ENCODE data around the gene PPFIA1. TPM values are rescaled to one million over a fixed set of nuclear protein-coding genes. Genes with fewer than 3 reads are reported as not detected.

PPFIA1 gene
- total and polyA plus RNA-seq, 2 of the 13 experiments (the other 11 are each of a cell fraction or from before 2014, with no cell fraction given): 29.9 to 45.2 TPM

DNA sequence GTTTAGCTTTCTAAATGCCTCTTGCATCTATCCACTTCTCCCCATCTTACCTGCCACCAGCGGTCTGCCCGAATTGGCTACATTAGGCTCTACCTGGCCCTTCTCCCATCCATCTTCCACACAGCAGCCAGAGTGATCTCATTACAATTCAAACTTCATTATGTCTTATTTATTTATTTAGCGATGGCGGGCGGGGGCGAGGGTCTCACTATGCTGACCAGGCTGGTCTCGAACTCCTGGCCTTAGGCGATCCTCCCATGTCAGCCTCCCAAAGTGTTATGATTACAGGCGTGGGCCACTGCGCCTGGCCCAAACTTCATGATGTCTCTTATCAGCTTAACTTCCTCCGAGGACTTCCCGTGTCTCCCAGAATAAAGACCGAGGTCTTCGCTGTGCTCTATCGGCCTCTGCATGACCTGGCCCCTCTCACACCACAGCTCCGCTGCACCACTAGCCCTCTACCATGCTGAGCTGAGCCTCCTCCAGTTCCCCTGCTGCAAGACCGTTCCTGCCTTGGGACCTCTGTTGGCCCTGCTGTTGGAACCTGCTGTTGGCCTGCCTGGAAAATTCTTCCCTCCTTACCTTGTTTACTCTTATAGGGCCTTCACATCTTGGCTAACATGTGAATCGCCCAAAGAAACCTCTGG lies 127.0 kb downstream of the PPFIA1 start (continued):
- no peak for TF ChIP-seq ZNF782 (CRISPR knock-in tag; IDR thresholded peaks at IDR 0.05; ENCODE audit: borderline replicate concordance)
- TF ChIP-seq, protein P1, sequence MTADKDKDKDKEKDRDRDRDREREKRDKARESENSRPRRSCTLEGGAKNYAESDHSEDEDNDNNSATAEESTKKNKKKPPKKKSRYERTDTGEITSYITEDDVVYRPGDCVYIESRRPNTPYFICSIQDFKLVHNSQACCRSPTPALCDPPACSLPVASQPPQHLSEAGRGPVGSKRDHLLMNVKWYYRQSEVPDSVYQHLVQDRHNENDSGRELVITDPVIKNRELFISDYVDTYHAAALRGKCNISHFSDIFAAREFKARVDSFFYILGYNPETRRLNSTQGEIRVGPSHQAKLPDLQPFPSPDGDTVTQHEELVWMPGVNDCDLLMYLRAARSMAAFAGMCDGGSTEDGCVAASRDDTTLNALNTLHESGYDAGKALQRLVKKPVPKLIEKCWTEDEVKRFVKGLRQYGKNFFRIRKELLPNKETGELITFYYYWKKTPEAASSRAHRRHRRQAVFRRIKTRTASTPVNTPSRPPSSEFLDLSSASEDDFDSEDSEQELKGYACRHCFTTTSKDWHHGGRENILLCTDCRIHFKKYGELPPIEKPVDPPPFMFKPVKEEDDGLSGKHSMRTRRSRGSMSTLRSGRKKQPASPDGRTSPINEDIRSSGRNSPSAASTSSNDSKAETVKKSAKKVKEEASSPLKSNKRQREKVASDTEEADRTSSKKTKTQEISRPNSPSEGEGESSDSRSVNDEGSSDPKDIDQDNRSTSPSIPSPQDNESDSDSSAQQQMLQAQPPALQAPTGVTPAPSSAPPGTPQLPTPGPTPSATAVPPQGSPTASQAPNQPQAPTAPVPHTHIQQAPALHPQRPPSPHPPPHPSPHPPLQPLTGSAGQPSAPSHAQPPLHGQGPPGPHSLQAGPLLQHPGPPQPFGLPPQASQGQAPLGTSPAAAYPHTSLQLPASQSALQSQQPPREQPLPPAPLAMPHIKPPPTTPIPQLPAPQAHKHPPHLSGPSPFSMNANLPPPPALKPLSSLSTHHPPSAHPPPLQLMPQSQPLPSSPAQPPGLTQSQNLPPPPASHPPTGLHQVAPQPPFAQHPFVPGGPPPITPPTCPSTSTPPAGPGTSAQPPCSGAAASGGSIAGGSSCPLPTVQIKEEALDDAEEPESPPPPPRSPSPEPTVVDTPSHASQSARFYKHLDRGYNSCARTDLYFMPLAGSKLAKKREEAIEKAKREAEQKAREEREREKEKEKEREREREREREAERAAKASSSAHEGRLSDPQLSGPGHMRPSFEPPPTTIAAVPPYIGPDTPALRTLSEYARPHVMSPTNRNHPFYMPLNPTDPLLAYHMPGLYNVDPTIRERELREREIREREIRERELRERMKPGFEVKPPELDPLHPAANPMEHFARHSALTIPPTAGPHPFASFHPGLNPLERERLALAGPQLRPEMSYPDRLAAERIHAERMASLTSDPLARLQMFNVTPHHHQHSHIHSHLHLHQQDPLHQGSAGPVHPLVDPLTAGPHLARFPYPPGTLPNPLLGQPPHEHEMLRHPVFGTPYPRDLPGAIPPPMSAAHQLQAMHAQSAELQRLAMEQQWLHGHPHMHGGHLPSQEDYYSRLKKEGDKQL (CRISPR knock-in tag; IDR thresholded peaks at IDR 0.05; ENCODE audit: low read depth): no peak
- TF ChIP-seq, protein P2, sequence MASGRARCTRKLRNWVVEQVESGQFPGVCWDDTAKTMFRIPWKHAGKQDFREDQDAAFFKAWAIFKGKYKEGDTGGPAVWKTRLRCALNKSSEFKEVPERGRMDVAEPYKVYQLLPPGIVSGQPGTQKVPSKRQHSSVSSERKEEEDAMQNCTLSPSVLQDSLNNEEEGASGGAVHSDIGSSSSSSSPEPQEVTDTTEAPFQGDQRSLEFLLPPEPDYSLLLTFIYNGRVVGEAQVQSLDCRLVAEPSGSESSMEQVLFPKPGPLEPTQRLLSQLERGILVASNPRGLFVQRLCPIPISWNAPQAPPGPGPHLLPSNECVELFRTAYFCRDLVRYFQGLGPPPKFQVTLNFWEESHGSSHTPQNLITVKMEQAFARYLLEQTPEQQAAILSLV (CRISPR knock-in tag; IDR thresholded peaks at IDR 0.05; ENCODE audit: borderline replicate concordance): peak; percentile 2; the same call in 1 of the 2 replicates
- TF ChIP-seq, protein P3, sequence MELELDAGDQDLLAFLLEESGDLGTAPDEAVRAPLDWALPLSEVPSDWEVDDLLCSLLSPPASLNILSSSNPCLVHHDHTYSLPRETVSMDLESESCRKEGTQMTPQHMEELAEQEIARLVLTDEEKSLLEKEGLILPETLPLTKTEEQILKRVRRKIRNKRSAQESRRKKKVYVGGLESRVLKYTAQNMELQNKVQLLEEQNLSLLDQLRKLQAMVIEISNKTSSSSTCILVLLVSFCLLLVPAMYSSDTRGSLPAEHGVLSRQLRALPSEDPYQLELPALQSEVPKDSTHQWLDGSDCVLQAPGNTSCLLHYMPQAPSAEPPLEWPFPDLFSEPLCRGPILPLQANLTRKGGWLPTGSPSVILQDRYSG (CRISPR knock-in tag; IDR thresholded peaks at IDR 0.05): no peak
- TF ChIP-seq, protein P4, sequence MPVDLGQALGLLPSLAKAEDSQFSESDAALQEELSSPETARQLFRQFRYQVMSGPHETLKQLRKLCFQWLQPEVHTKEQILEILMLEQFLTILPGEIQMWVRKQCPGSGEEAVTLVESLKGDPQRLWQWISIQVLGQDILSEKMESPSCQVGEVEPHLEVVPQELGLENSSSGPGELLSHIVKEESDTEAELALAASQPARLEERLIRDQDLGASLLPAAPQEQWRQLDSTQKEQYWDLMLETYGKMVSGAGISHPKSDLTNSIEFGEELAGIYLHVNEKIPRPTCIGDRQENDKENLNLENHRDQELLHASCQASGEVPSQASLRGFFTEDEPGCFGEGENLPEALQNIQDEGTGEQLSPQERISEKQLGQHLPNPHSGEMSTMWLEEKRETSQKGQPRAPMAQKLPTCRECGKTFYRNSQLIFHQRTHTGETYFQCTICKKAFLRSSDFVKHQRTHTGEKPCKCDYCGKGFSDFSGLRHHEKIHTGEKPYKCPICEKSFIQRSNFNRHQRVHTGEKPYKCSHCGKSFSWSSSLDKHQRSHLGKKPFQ (CRISPR knock-in tag; IDR thresholded peaks at IDR 0.05; ENCODE audit: insufficient replicate concordance): no peak
- no peak for TF ChIP-seq ZNF816 (CRISPR knock-in tag; IDR thresholded peaks at IDR 0.05; ENCODE audit: borderline replicate concordance)
- TF ChIP-seq BORCS8-MEF2B (CRISPR knock-in tag; IDR thresholded peaks at IDR 0.05): no peak
- no peak for TF ChIP-seq ZNF768 (CRISPR knock-in tag; IDR thresholded peaks at IDR 0.05)
- no peak for TF ChIP-seq SETDB1 (CRISPR knock-in tag; IDR thresholded peaks at IDR 0.05; ENCODE audit: borderline replicate concordance)
- no peak for TF ChIP-seq ZNF83 (CRISPR knock-in tag; IDR thresholded peaks at IDR 0.05; ENCODE audit: borderline replicate concordance)
- TF ChIP-seq, protein P5, sequence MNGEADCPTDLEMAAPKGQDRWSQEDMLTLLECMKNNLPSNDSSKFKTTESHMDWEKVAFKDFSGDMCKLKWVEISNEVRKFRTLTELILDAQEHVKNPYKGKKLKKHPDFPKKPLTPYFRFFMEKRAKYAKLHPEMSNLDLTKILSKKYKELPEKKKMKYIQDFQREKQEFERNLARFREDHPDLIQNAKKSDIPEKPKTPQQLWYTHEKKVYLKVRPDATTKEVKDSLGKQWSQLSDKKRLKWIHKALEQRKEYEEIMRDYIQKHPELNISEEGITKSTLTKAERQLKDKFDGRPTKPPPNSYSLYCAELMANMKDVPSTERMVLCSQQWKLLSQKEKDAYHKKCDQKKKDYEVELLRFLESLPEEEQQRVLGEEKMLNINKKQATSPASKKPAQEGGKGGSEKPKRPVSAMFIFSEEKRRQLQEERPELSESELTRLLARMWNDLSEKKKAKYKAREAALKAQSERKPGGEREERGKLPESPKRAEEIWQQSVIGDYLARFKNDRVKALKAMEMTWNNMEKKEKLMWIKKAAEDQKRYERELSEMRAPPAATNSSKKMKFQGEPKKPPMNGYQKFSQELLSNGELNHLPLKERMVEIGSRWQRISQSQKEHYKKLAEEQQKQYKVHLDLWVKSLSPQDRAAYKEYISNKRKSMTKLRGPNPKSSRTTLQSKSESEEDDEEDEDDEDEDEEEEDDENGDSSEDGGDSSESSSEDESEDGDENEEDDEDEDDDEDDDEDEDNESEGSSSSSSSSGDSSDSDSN (CRISPR knock-in tag; IDR thresholded peaks at IDR 0.05): no peak
- no peak for TF ChIP-seq ZFYVE20 (CRISPR knock-in tag; IDR thresholded peaks at IDR 0.05; ENCODE audit: borderline replicate concordance, low read depth)
- TF ChIP-seq MXD4 (CRISPR knock-in tag; IDR thresholded peaks at IDR 0.05): no peak
- TF ChIP-seq FOXA1 (IDR thresholded peaks at IDR 0.05): no peak
- no peak; the same call in 1 of the 2 replicates for TF ChIP-seq FOXA1 (CRISPR knock-in tag; IDR thresholded peaks at IDR 0.05)
- TF ChIP-seq ISX (CRISPR knock-in tag; conservative IDR thresholded peaks at IDR 0.05): no peak
- TF ChIP-seq CC2D1A (CRISPR knock-in tag; IDR thresholded peaks at IDR 0.05): no peak
- TF ChIP-seq ZC3H13 (CRISPR knock-in tag; IDR thresholded peaks at IDR 0.05): no peak

All from HepG2 (cell line).